ENCODE measurements around the gene OR7D2.

DNA sequence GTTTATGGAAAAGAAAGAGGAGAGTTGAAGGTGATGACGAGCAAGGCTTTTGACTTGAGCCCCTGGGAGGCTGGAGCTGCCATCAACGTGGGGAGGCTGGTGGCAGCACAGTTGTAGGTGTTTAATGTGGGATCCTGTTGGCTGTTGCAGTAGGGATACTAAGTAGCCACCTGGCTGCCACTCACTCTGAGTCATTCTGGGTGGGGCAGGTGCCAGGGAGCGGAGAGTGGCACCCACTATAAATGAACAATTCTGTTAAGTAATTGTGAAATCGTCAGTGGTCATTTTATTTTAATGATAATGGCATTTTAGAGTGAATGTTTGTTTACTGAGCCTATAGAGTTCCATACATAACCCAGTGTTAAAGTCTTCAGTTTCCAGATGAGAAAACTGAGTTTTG lies 28.8 kb upstream of the OR7D2 start:
- TF ChIP-seq CTCF (IDR thresholded peaks at IDR 0.05): no peak
- TF ChIP-seq POLR2A (IDR thresholded peaks at IDR 0.05): no peak
